MM.1S (cell line): Measurements from ENCODE around the gene OGT.

Experiments
- CTCF ChIP-seq: fragments of 300-600 bp; sonication (generic); IDR thresholded peaks from 2 replicates; pipeline ENCODE4 v1.5.1; 2016; ENCODE audit warnings: antibody characterized with exemption, low read length, mixed read lengths
- EZH2 ChIP-seq: fragments of 300-600 bp; sonication (generic); optimal IDR thresholded peaks from 2 replicates; pipeline ENCODE3; 2017; ENCODE audit warnings: low read depth, mild to moderate bottlenecking, antibody characterized with exemption, low read length, mixed read lengths
- EZH2phosphoT487 ChIP-seq: fragments of 300-600 bp; sonication (generic); IDR thresholded peaks from 2 replicates; pipeline ENCODE4 v1.6.1; 2018; ENCODE audit warnings: antibody characterized with exemption, low read length

GRCh38 chrX:71604796-71605568 is 72.1 kb downstream of the OGT start:
- TF ChIP-seq CTCF (no peak), EZH2phosphoT487 (no peak), EZH2 (no peak)
